SU-DHL-6 (cell line): Measurements from ENCODE around the gene HRK.

ENCODE experiments used
- CTCF ChIP-seq: fragments of 200-600 bp; sonication (generic); IDR thresholded peaks from one replicate; pipeline ENCODE4 v1.5.1; 2017; ENCODE audit warnings: antibody characterized with exemption, mild to moderate bottlenecking, low read length, moderate library complexity; ENCODE audit not compliant: insufficient read depth, poor library complexity, severe bottlenecking
- EZH2phosphoT487 ChIP-seq: fragments of 200-600 bp; sonication (generic), shearing (Covaris generic); conservative IDR thresholded peaks from 2 replicates; pipeline ENCODE4 v1.6.1; 2018; ENCODE audit warnings: mild to moderate bottlenecking, antibody characterized with exemption, low read length, moderate library complexity, mixed read lengths

GRCh38 chr12:116926283-116927243, 45.3 kb upstream of the HRK start:
- no peak for TF ChIP-seq CTCF
- TF ChIP-seq EZH2phosphoT487: no peak
